GM12873 (cell line): ENCODE data around the gene PSMC5.
A peak's percentile ranks its signal among the peaks of the same experiment; 100 is the strongest.

Source experiments
- TF ChIP-seq, protein P1 (sequence below): IDR thresholded peaks from 2 replicates; pipeline ENCODE4 v1.5.1; 2012; ENCODE audit warnings: low read depth, mild to moderate bottlenecking, moderate library complexity, low read length, control low read depth; ENCODE audit not compliant: insufficient read depth; ENCODE audit errors: missing control alignments

The PSMC5 gene

GRCh38 chr17:63827002-63827800 lies at the start of gene PSMC5, which contains the start of gene FTSJ3:
TSS of gene PSMC5 (plus strand) at chr17:63827431. CDS start at chr17:63827491, 60 bp downstream.
TSS of gene FTSJ3 (minus strand) at chr17:63827663. CDS start at chr17:63826902, 761 bp downstream.
- TF ChIP-seq, protein P1, sequence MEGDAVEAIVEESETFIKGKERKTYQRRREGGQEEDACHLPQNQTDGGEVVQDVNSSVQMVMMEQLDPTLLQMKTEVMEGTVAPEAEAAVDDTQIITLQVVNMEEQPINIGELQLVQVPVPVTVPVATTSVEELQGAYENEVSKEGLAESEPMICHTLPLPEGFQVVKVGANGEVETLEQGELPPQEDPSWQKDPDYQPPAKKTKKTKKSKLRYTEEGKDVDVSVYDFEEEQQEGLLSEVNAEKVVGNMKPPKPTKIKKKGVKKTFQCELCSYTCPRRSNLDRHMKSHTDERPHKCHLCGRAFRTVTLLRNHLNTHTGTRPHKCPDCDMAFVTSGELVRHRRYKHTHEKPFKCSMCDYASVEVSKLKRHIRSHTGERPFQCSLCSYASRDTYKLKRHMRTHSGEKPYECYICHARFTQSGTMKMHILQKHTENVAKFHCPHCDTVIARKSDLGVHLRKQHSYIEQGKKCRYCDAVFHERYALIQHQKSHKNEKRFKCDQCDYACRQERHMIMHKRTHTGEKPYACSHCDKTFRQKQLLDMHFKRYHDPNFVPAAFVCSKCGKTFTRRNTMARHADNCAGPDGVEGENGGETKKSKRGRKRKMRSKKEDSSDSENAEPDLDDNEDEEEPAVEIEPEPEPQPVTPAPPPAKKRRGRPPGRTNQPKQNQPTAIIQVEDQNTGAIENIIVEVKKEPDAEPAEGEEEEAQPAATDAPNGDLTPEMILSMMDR: peak; percentile 75

GRCh38 chr17:63780507-63780906 lies 46.7 kb upstream of the PSMC5 start:
- TF ChIP-seq, protein P1: no peak

- TF ChIP-seq, protein P1: no peak
Observed at GRCh38 chr17:63780928-63781327, 46.3 kb upstream of the PSMC5 start.

DNA sequence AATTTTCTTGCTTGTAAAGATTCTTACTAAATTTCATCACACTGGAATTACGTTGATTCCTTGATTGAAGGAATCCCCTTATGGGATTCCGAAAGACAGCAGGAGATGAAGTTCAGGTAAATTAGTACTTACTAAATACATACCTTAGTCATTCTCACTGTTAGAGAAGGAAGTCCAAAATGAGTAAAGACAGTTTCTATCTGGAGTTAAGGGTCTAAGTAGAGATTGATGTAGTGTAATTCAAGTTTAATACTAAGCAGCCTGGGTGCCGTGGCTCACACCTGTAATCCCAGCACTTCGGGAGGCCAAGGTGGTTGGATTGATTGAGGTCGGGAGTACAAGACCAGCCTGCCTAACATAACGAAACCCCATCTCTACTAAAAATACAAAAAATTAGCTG lies 43.7 kb upstream of the PSMC5 start:
- TF ChIP-seq, protein P1: no peak

DNA sequence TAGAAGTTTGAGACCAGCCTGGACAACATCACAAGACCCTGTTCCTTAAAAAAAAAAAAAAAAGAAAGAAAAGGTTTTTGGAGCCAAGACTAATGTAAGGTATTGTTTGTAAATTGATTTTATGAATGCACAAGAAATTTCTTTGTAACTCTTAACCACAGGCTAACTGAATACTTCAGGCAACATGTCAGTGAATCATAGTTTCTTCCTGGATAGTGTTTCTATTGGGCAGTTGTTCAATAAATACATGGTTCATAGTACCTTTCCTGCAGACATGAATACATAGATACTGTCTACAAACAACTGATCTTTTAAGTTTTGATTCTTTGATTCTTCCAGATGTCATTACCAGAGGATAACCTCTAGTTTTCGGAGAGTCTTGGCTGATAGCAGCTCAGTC lies 41.7 kb upstream of the PSMC5 start:
- TF ChIP-seq, protein P1: no peak

- TF ChIP-seq, protein P1: no peak
Observed at GRCh38 chr17:63786117-63786516, 41.1 kb upstream of the PSMC5 start.

DNA sequence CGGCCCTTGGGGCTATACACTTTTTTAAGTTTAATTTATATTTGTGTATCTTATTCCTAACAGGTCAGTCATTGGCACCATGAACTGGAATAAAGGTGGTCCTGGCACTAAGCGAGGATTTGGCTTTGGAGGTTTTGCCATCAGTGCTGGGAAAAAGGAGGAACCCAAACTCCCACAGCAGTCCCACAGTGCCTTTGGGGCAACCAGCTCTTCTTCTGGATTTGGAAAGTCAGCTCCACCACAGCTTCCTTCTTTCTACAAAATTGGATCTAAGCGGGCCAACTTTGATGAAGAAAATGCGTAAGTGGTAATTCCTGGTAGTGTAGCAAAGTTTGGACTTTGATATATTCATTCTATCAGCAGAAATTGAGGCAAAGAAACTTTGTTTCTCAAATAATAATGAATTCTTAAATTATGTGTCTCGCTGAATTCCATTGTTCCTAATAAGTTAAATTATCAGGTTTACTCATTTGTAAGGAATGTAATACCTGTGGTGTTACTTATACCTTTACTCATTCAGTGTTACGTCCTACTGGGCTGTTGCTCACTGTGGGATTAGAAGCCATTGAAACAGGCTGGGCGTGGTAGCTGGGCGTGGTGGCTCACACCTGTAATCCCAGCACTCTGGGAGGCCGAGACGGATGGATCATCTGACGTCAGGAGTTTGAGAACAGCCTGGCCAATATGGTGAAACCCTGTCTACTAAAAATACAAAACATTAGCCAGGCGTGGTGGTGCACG lies 40.1 kb upstream of the PSMC5 start:
- TF ChIP-seq, protein P1: no peak
